B cell (primary cell): ENCODE data around the gene C21orf58. TPM values are rescaled to one million over a fixed set of nuclear protein-coding genes. Genes with fewer than 3 reads are reported as not detected.

Source experiments
- ATAC-seq: fragments of 200-7000 bp; cut with Tn5 transposase; one replicate; pipeline ENCODE4 v1.10.0; 2021; ENCODE audit warnings: low read depth, mild to moderate bottlenecking, moderate number of reproducible peaks, moderate library complexity
- CTCF ChIA-PET: fragments of 350-600 bp; sonication (Branson Sonifier 250); formaldehyde crosslinking; loops from one replicate; lab custom pipeline; 2021; ENCODE audit warnings: antibody characterized with exemption, inconsistent platforms; lab: Charles Lee
- POLR2A ChIA-PET: fragments of 350-600 bp; sonication (Branson Sonifier 250); formaldehyde crosslinking; loops from one replicate; lab custom pipeline; 2021; ENCODE audit warnings: antibody characterized with exemption; lab: Charles Lee
- DNase-seq: peaks from one replicate; pipeline ENCODE4 v3.0.0; 2013
- H2AFZ ChIP-seq: 2 replicates; pipeline ENCODE4 v1.6.1; 2012; ENCODE audit warnings: mild to moderate bottlenecking, low read depth, low read length; ENCODE audit not compliant: insufficient read depth, poor library complexity, severe bottlenecking
- H3K27ac ChIP-seq, 2 donors: 1 replicate in 1 of 2; 2 replicates in 1 of 2; pipeline ENCODE4 v1.5.1; 2012 to 2013; ENCODE audit warnings: low read length in 2 of 2, mild to moderate bottlenecking in 2 of 2, moderate library complexity in 1 of 2
- H3K27me3 ChIP-seq, 4 experiments: fragments of 200-600 bp in 1 of 4; sonication (generic) in 1 of 4; replicated peaks in 1 of 4; 1 replicate in 2 of 4; 2 replicates in 2 of 4; pipeline versions ENCODE4 v1.6.1 to v1.7.0; 2013 to 2016; ENCODE audit warnings: low read length in 3 of 4, mild to moderate bottlenecking in 2 of 4, mixed read lengths in 1 of 4, moderate library complexity in 1 of 4; ENCODE audit not compliant: insufficient read depth in 4 of 4, control insufficient read depth in 3 of 4; ENCODE audit errors: control extremely low read depth in 1 of 4
- H3K36me3 ChIP-seq, 2 experiments: replicated peaks in 1 of 2; 1 replicate in 1 of 2; 2 replicates in 1 of 2; pipeline versions ENCODE4 v1.6.1 to v1.7.1; 2013; ENCODE audit warnings: low read length in 1 of 2; ENCODE audit not compliant: insufficient read depth in 2 of 2, control insufficient read depth in 1 of 2; ENCODE audit errors: control extremely low read depth in 1 of 2, extremely low read depth in 1 of 2
- H3K4me1 ChIP-seq, 2 donors: fragments of 200-600 bp in 1 of 2; sonication (generic) in 1 of 2; 1 replicate in 1 of 2; 2 replicates in 1 of 2; pipeline versions ENCODE4 v1.5.1 to v1.6.1; 2013 to 2017; ENCODE audit warnings: low read length in 2 of 2; ENCODE audit not compliant: control insufficient read depth in 2 of 2, insufficient read depth in 2 of 2
- H3K4me2 ChIP-seq: replicated peaks from 2 replicates; pipeline ENCODE3; 2012; ENCODE audit warnings: mild to moderate bottlenecking, low read depth, low read length; ENCODE audit not compliant: poor library complexity, severe bottlenecking
- H3K4me3 ChIP-seq, 5 experiments: fragments of 200-600 bp in 1 of 5; sonication (generic) in 1 of 5; 1 replicate in 3 of 5; 2 replicates in 2 of 5; pipeline versions ENCODE4 v1.5.1 to v1.7.0; 2011 to 2016; ENCODE audit warnings: low read length in 4 of 5, mild to moderate bottlenecking in 4 of 5, low read depth in 2 of 5, control low read depth in 1 of 5, moderate library complexity in 1 of 5; ENCODE audit not compliant: insufficient read depth in 1 of 5; ENCODE audit errors: control extremely low read depth in 1 of 5, extremely low read depth in 1 of 5
- H3K79me2 ChIP-seq: fragments of 200-600 bp; sonication (generic); one replicate; pipeline ENCODE4 v1.6.0; 2016; ENCODE audit warnings: low read length; ENCODE audit not compliant: control insufficient read depth, insufficient read depth
- H3K9ac ChIP-seq: fragments of 200-600 bp; sonication (generic); 2 replicates; pipeline ENCODE4 v1.6.1; 2017; ENCODE audit warnings: mild to moderate bottlenecking, low read length, moderate library complexity
- H3K9me3 ChIP-seq, 3 donors: one replicate each; pipeline versions ENCODE4 v1.6.1 to v1.7.1; 2013; ENCODE audit warnings: low read length in 2 of 3; ENCODE audit not compliant: control insufficient read depth in 2 of 3, insufficient read depth in 1 of 3; ENCODE audit errors: control extremely low read depth in 1 of 3
- H4K20me1 ChIP-seq: 2 replicates; pipeline ENCODE4 v1.6.0; 2012; ENCODE audit warnings: mild to moderate bottlenecking, low read length; ENCODE audit not compliant: insufficient read depth, control insufficient read depth, poor library complexity, severe bottlenecking
- H3K27ac Mint-ChIP-seq: one replicate; pipeline ENCODE4 v1.8.0; 2021; ENCODE audit warnings: mixed read lengths
- H3K27me3 Mint-ChIP-seq: one replicate; pipeline ENCODE4 v1.8.0; 2021; ENCODE audit warnings: mixed read lengths
- H3K4me1 Mint-ChIP-seq: one replicate; pipeline ENCODE4 v1.8.0; 2021; ENCODE audit warnings: mixed read lengths
- H3K4me3 Mint-ChIP-seq: one replicate; pipeline ENCODE4 v1.8.0; 2021; ENCODE audit warnings: mixed read lengths
- H3K9me3 Mint-ChIP-seq: one replicate; pipeline ENCODE4 v1.8.0; 2022; ENCODE audit warnings: mixed read lengths; ENCODE audit not compliant: insufficient read depth
- EZH2 ChIP-seq: IDR thresholded peaks from 2 replicates; pipeline ENCODE4 v1.6.1; 2012; ENCODE audit warnings: borderline replicate concordance, low read depth, mild to moderate bottlenecking, moderate library complexity, low read length; ENCODE audit not compliant: insufficient read depth, poor library complexity, severe bottlenecking
- WGBS: methylation state at CpG from one replicate; pipeline ENCODE4 v1.1.5; 2013; ENCODE audit warnings: missing lambda C conversion rate; ENCODE audit not compliant: insufficient coverage; 5-methylcytosine and 5-hydroxymethylcytosine counted together
- intact Hi-C: fragments of 100-400 bp; cut with micrococcal nuclease; formaldehyde crosslinking; loops from one replicate; pipeline ENCODE4 v1.10.0; 2022
- polyA plus RNA-seq: library from polyadenylated mRNA; depleted of rRNA; stranded (reverse); fragments of >200 nt; gene quantifications from 2 replicates; pipeline ENCODE4 v1.2.3, GENCODE V29; 2012
- total RNA-seq, 2 donors: library from RNA; stranded (reverse); fragments of 120-200 nt in 1 of 2; gene quantifications; 1 replicate in 1 of 2; 2 replicates in 1 of 2; pipeline versions ENCODE4 v1.2.3 to v1.2.4, GENCODE V29; 2013 to 2022
- TF ChIP-seq, protein P1 (sequence below): fragments of 200-600 bp; IDR thresholded peaks from one replicate; pipeline ENCODE4 v1.8.0; 2022; ENCODE audit warnings: antibody characterized with exemption, mild to moderate bottlenecking

The C21orf58 gene
- total and polyA plus RNA-seq, 2 donors (not counting 1 experiment from before 2014, with no cell fraction given): 6.3 to 9.5 TPM

DNA sequence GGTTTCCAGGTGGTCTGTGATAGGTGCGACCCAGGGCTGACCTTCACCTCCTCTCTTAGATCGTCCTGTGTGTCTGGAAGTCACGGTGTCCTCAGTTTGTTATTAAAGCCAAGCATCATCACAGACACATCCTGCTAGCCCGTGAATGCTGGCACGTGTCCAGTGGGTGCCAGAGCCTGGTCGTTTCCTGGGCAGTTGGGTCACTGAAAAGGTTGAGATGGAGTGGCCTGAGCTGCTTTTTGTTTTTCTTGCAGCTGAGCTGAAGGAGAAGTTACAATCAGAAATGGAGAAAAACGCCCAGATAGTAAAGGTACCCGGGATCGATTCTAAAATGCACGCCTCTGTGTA lies 23.5 kb upstream of the C21orf58 start:
- Histone ChIP-seq H3K4me2 (no peak overlapping the region), H3K4me3 (no peak overlapping the region), H3K9ac (no peak overlapping the region), H3K9me3 (no peaks in the 10 kb centered on the region), H3K27me3 (no peaks in the 10 kb centered on the region), H3K4me1 (no peaks in the 10 kb centered on the region), H4K20me1 (no peaks in the 10 kb centered on the region), H3K27ac (no peak overlapping the region), H3K79me2 (peaks cover 42% of the 10 kb centered on the region), H2AFZ (no peak overlapping the region), H3K36me3 (peaks cover 0 to 58% of the 10 kb centered on the region in 2 experiments)
- intact Hi-C loops: no loop called here
- POLR2A ChIA-PET: no interaction called here
- H3K4me3 Mint-ChIP-seq: no peak overlapping the region
- ATAC-seq (no peak), DNase-seq (no peak)
- H3K4me1 Mint-ChIP-seq: no peaks in the 10 kb centered on the region
- no peaks in the 10 kb centered on the region for H3K9me3 Mint-ChIP-seq
- TF ChIP-seq, protein P1, sequence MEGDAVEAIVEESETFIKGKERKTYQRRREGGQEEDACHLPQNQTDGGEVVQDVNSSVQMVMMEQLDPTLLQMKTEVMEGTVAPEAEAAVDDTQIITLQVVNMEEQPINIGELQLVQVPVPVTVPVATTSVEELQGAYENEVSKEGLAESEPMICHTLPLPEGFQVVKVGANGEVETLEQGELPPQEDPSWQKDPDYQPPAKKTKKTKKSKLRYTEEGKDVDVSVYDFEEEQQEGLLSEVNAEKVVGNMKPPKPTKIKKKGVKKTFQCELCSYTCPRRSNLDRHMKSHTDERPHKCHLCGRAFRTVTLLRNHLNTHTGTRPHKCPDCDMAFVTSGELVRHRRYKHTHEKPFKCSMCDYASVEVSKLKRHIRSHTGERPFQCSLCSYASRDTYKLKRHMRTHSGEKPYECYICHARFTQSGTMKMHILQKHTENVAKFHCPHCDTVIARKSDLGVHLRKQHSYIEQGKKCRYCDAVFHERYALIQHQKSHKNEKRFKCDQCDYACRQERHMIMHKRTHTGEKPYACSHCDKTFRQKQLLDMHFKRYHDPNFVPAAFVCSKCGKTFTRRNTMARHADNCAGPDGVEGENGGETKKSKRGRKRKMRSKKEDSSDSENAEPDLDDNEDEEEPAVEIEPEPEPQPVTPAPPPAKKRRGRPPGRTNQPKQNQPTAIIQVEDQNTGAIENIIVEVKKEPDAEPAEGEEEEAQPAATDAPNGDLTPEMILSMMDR: no peak
- no peak for TF ChIP-seq EZH2
- CTCF ChIA-PET: no interaction called here
- H3K27me3 Mint-ChIP-seq: no peaks in the 10 kb centered on the region
- WGBS: 92% methylated on average over 8 of the region's 10 CpGs
- no peak overlapping the region for H3K27ac Mint-ChIP-seq

DNA sequence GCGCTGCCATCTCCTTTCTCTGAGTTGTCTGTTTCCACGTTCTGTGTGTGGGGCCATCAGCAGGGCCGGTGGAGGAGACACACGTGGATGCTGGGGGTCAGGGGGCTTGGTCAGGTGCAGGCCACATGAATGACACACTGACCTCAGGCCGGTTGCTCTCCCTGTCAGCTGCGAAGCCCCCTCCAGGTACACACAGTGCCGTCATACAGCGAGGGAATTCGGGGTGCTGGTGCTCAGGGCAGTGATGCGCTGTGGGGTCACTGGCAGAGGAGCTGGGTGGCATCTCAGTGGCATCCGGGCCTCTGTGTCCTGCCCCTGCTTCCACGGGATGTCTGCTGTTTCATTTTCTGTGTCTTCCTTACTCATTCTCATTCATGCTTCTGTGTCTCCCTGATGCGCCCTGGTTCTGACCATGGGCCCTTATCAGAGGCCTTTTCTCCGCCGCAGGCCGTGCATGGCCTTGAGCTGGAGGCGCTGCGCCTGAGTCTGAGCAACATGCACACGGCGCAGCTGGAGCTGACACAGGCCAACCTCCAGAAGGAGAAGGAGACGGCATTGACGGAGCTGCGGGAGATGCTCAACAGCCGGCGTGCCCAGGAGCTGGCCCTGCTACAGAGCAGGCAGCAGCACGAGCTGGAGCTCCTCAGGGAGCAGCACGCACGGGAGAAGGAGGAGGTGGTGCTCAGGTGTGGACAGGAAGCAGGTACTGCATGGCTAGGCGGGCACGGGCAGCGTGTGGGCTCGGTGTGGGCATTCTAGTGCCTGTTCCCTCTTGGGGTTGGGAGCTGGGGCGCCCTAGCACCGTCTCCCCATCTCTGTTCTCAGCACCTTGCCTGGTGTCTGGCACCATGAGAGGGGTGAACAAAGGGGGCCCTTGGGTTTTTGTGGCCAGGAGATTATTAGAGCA lies 22.9 kb upstream of the C21orf58 start:
- DNase-seq: no peak
- H3K27ac ChIP-seq: no peak overlapping the region
- H3K36me3 ChIP-seq: peaks cover 0 to 54% of the 10 kb centered on the region in 2 experiments
- 97% methylated on average over 33 of the region's 34 CpGs for WGBS
- TF ChIP-seq, protein P1: no peak
- TF ChIP-seq EZH2: no peak
- no peak overlapping the region for H3K4me3 ChIP-seq
- POLR2A ChIA-PET: no interaction called here
- H3K27me3 Mint-ChIP-seq: no peaks in the 10 kb centered on the region
- ATAC-seq: no peak
- H3K9me3 Mint-ChIP-seq: no peaks in the 10 kb centered on the region
- peak overlapping the region; percentile 46 for H3K27ac Mint-ChIP-seq
- H3K4me1 Mint-ChIP-seq: no peaks in the 10 kb centered on the region
- H2AFZ ChIP-seq: no peak overlapping the region
- H3K4me2 ChIP-seq: no peak overlapping the region
- no peaks in the 10 kb centered on the region for H3K9me3 ChIP-seq
- intact Hi-C loops: no loop called here
- H3K9ac ChIP-seq: no peak overlapping the region
- no peak overlapping the region for H3K4me3 Mint-ChIP-seq
- peaks cover 44% of the 10 kb centered on the region for H3K79me2 ChIP-seq
- H3K4me1 ChIP-seq: no peaks in the 10 kb centered on the region
- H3K27me3 ChIP-seq: no peaks in the 10 kb centered on the region
- CTCF ChIA-PET: no interaction called here
- H4K20me1 ChIP-seq: no peaks in the 10 kb centered on the region
